ENCODE measurements around the gene A1BG.
A peak's percentile ranks its signal among the peaks of the same experiment; 100 is the strongest.
"Not testable (repeated sequence)": the region's sequence is repeated elsewhere in the genome, so short reads cannot be mapped to it uniquely, and the experiment has no call there.

Gene A1BG

GRCh38 chr19:58386576-58387337 is 33.5 kb upstream of the A1BG start, which contains the start of gene RPS5:
TSS of gene RPS5 (plus strand) at chr19:58387269. CDS start at chr19:58388138, 869 bp downstream.
- peak; percentile 99 for DNase-seq (ENCODE audit: low spot score)

- DNase-seq (ENCODE audit: low spot score), result no peak
Observed at GRCh38 chr19:58385891-58386575, 32.7 kb upstream of the A1BG start.

GRCh38 chr19:58385313-58385890 is 32.1 kb upstream of the A1BG start:
- no peak for DNase-seq (ENCODE audit: low spot score)

GRCh38 chr19:58382997-58383603 is 29.8 kb upstream of the A1BG start:
- no peak for DNase-seq (ENCODE audit: low spot score)

- DNase-seq (ENCODE audit: low spot score), result no peak
Observed at GRCh38 chr19:58381460-58382212, 28.3 kb upstream of the A1BG start.

- DNase-seq (ENCODE audit: low spot score), result peak; percentile 95
Observed at GRCh38 chr19:58380662-58381459, 27.6 kb upstream of the A1BG start, which contains the start of gene ZNF837. TSS of gene ZNF837 (minus strand) at chr19:58381030. CDS start at chr19:58369332, 11,698 bp downstream.

- no peak for DNase-seq (ENCODE audit: low spot score)
Observed at GRCh38 chr19:58380037-58380661, 26.9 kb upstream of the A1BG start.

- no peak for DNase-seq (ENCODE audit: low spot score)
Observed at GRCh38 chr19:58379246-58379645, 26.0 kb upstream of the A1BG start.

GRCh38 chr19:58376724-58377123 is 23.4 kb upstream of the A1BG start:
- DNase-seq (ENCODE audit: low spot score), result not testable (repeated sequence)

GRCh38 chr19:58374200-58374599 is 20.9 kb upstream of the A1BG start:
- no peak for DNase-seq (ENCODE audit: low spot score)

GRCh38 chr19:58372311-58373133 is 19.2 kb upstream of the A1BG start:
- no peak for DNase-seq (ENCODE audit: low spot score)

GRCh38 chr19:58368561-58369360 is 15.5 kb upstream of the A1BG start:
- no peak for DNase-seq (ENCODE audit: low spot score)

- no peak for DNase-seq (ENCODE audit: low spot score)
Observed at GRCh38 chr19:58367698-58368454, 14.6 kb upstream of the A1BG start.

GRCh38 chr19:58366585-58367430 is 13.5 kb upstream of the A1BG start:
- no peak for DNase-seq (ENCODE audit: low spot score)

GRCh38 chr19:58364146-58364545 is 10.9 kb upstream of the A1BG start:
- DNase-seq (ENCODE audit: low spot score), result no peak

- peak; percentile 99 for DNase-seq (ENCODE audit: low spot score)
Observed at GRCh38 chr19:58362272-58362994, 9.1 kb upstream of the A1BG start, which contains the start of gene ZNF497. TSS of gene ZNF497 (minus strand) at chr19:58362751. CDS start at chr19:58357635, 5,116 bp downstream.

Measured in COLO829 (cell line).